Left forelimb (tissue), 1 donor: ENCODE results near the gene MTG2.

ENCODE experiments used
- DNase-seq: peaks from one replicate; pipeline ENCODE4 v3.0.0-alpha.2; 2018; ENCODE audit warnings: low spot score

Gene MTG2

DNA sequence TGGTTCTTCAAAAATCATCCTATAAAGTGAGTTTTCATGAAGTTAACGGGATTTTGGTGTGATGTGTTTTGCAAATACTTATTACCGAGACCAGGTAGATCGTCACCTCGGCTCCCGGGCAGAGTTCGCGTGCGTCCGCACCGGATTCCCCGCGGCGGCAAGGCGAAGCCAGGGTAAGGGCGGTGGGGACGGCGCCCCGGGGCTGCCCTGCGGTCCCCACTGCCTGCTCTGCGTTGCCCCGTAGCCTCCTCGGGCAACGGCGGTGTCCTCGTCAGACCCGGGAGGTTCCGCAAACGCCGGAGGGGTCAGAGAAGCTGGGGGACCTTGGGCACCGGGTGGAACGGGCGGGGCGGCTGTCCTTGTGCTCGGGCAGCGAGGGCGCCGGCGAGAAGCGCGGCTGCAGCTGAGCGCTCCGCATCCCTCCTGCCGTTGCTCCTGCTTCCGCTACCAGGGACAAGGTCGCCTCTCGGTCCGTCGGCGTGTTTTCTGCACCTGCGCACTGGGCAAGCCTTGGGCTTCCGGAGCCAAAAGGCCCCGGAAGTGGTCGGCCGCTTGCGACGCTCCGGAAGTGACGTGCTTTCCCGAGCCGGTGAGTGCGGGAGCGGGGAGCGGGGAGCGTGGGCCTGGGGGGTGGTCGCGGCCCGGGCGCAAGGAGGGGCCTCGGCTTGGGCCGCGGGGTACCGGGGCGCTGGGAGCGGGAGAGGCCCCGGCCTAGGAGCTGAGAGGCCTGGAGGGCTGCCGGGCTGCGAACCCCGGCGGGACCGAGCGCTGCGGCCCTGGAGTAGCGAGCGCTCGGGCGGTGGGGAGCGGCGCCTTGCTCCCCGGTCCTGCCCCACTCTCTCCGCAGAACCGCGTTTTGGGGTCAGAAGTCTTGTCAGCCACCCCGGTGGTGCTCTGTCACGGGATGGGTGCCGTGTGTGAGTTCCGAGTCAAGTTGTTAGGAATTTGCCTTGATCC is at the start of gene MTG2:
MTG2 (plus strand) TSS at position 560 of the 957 bp plus-strand sequence. CDS start 10,393 bp downstream, outside the sequence.
- DNase-seq = peak; percentile 95

DNA sequence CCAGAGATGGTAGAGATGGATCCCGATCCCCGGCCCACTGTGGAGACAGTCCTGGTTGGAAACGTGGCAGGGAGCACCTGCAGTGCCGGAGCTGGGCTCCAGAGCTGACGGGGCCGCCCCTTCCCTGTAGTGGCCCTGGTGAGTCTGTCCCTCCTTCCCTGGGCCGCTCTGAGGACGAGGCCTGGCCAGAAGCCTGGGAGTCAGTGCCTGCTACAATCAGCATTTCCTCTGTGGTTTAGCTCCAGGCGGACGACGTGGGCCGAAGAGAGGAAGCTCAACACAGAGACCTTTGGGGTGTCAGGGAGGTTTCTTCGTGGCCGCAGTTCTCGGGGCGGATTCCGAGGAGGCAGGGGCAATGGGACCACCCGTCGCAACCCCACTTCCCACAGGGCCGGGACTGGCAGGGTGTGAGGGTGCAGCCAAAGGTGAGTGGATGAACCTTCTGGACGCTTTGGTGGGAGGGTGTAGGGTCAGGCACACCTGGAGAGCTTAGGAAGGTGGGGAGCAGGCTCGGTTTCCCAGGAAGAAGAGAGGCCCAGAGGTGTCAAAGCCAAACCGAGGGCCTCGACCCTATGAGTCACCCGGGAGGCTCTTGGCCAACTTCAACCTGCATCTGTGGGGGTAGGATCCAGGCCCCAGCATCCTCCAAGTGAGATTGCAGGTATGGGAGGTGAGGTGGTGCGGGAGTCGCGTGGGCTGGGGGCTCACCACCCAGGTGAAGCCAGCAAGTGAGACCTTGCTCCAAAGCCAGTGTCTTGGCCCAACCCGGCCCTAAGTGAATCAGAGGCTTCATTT is 49.6 kb upstream of the MTG2 start:
- DNase-seq = no peak

GRCh38 chr20:62133864-62134263 is 49.0 kb upstream of the MTG2 start:
- no peak for DNase-seq

DNA sequence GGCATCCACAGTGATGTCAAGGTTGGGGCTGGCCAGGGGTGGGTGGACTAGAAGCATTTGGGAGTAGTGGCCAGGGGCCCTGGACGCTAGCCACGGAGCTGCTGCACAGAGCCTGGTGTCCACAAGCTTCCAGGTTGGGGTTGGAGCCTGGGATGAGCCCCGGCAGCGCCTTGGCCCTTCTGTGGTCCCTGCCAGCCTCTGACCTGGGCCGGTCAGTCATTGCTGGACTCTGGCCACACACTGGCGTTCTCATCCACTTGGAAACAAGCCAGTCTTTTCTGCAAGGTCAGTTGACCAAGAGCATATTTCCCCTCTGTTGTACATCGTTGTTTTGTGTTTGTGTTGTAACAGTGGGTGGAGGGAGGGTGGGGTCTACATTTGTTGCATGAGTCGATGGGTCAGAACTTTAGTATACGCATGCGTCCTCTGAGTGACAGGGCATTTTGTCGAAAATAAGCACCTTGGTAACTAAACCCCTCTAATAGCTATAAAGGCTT is 48.0 kb upstream of the MTG2 start:
- DNase-seq = no peak

DNA sequence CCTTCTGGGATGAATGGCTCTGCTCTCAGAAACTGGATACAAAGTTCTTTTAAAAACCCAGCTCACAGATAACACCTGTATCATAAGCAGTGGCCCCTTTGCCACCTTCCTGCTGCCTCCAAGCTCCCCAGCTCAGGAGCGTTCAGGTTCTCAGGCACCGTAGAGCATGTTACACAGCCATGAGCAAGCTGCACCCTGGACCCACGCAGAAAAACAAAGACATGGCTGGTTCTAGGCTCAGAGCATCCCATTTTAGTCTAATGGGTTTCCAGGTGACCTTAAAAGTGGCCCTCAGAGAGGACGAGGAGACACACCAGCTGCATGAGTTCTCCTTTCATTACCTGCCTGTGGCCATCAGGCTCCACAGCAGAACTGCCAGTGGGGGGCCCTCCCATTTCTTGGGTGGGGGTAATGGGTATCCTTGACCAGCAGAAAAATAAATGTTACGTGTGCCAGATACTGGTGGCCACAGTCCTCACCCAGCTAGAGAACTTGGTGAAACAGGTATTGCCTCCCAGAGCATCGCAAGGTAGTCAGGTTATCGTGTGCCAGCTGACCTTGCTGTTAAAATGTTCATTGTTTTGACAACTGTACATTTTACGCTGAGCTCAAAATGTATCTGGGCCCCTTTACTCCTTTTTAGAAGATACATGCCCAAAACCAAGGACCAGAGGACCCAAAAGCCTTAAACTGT is 47.1 kb upstream of the MTG2 start:
- no peak for DNase-seq

DNA sequence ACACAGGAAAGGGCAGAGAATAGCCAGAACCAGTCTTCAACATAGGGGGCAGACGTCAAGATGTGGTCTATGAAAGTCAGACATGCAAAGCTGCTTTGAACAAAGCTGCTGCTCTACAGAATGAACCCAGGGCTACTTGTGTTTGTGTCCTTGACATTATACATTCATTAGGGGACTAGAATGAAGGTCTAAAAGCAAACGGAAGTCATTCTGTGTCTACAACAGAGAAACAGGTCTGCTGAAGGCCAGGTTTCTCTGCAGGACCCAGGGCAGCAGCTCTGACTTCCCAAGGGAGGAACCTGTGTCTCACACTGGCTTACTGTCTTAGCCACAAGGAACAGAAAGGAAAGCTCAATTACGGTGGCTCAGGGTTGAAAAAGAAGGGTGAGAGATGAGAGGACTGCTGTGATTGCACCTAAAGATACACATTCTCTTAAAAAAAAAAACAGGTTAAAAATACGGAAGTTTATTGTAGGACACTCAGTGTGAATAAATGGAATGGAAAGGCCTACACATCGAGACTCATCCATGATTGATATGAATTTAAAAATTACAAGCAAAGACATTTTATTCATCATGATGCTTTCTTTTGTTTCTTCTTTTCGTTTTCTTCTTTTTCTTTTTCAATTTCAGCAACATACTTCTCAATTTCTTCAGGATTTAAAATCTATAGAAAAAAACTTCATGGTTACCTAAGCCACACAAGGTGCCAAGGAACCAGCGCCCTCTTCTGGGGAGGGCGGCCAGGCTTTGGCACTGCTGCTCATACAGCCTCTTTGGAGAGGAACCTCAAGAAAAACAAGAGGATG is 46.3 kb upstream of the MTG2 start:
- DNase-seq = no peak

GRCh38 chr20:62137092-62137384 is 45.8 kb upstream of the MTG2 start:
- no peak for DNase-seq

DNA sequence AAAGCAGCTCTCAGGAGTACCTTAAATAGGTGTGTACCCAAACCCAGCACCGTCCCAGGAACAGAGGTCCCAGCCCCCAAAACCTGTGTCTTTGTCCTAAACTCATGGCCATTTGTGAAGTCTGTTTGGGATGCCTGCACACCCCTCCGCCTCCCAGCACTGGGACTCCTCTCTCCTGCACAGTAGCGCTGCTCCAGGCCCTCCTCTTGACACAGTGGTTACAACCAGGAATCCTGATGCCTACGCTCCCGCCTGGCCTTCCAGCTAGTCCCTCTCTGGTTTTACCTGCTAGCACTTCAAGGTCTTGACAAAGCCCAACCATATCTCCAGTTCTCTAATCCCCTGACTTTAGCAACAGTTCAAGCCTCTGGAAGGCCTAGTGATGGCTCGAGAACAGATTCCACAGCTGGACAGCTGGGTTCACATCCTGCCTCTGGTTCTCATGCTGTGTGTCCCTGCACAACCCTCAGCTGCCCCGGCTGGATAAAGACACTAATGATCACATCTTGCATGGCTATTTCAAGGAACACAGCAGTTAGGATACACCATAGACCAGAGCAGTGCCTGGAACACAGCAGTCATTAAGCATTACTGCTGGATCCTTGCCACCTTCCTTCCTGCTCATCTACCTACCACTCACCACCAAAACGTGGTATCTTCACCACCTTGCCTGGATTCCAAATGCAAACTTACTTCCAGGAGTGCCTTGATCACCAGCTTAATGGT is 45.2 kb upstream of the MTG2 start:
- no peak for DNase-seq

DNA sequence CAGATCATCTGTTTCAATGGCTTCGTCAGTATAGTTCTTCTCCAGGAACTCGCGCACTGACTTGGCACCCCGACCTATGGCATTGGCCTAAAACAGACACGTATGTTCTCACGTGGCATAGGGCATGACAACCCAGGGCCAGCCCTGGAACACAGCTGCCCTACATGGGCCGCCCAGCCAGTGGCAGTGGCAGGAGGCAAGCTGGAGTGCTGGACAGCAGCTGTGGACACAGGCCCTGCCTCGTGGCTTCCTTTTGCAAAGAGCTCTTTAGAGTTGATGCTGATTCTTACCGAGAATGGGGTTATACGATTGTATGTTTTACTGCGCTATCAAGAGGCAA is 44.7 kb upstream of the MTG2 start:
- DNase-seq = no peak

DNA sequence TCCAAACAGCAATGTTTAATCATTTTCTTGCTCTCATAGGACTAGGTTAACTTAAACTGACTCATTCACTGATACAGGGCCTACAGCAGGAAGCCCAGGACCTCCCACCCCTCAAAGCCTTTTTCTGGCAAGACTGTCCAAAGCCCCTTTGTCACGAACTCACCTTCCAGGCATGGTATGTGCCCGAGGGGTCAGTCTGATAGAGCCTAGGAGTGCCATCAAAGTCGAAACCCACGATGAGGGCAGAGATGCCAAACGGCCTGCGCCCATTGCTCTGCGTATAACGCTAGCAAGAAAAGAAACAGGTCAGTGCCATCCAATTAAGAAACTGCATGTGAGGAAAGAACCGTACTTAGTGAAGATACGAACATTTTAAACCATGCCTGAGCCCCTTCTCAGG is 43.9 kb upstream of the MTG2 start:
- DNase-seq = no peak

GRCh38 chr20:62139636-62140035 is 43.2 kb upstream of the MTG2 start:
- DNase-seq = no peak

DNA sequence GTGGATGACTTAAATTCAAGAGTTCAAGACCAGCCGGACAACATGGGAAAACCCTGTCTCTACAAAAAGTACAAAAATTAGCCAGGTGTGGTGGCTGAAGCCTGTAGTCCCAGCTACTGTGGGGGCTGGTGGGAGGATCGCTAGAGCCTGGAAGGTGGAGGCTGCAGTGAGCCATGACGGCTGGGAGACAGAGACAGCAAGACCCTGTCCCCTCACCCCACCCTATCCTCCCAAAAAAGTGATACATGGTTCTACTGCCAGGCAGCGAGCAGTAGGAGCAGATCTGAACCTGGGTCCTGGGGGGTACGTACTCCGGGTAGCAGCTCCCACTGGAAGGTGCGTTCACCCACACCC is 41.8 kb upstream of the MTG2 start:
- no peak for DNase-seq

- no peak for DNase-seq
These were observed 41.2 kb upstream of the MTG2 start for GRCh38 chr20:62141397-62142251.

DNA sequence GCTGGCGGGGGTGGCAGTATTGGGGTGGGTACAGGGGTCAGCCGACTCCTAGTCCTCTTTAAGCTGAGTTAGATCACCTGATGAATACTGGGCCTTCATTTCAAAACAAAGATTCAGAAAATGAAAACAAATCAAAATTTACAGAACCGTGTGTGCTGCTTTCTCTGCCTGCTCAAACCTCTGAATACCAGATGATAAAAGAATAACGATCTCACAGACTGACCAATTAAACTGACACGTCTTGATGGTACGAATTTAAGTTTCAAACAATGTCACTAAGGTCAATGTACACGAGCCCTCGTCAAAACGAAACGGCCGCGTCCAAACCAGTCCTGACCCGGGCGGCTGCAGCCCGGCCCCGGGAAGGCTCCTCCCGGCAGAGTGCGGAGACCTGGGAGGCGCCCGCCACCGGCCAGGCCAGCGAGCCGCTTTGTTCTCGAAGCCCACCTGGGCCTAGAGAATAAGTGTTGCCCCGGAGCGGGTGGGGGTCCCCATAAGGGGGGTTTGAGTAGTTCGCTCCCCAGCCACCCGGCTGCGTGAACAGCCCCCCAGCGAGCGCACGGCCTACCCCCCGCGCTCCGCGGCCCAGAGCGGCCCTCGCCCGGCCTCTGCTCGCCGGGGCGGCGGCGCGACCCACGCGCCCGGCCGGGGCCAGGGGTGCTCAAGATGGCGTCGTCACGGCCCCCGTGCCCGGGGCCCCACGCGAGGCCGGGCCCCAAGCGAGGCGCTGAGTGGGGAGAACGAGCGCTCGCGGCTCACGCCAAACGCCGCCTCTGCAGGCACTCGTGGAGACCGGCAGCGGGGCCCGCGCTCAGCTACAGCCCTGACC is 40.4 kb upstream of the MTG2 start:
- DNase-seq = no peak

DNA sequence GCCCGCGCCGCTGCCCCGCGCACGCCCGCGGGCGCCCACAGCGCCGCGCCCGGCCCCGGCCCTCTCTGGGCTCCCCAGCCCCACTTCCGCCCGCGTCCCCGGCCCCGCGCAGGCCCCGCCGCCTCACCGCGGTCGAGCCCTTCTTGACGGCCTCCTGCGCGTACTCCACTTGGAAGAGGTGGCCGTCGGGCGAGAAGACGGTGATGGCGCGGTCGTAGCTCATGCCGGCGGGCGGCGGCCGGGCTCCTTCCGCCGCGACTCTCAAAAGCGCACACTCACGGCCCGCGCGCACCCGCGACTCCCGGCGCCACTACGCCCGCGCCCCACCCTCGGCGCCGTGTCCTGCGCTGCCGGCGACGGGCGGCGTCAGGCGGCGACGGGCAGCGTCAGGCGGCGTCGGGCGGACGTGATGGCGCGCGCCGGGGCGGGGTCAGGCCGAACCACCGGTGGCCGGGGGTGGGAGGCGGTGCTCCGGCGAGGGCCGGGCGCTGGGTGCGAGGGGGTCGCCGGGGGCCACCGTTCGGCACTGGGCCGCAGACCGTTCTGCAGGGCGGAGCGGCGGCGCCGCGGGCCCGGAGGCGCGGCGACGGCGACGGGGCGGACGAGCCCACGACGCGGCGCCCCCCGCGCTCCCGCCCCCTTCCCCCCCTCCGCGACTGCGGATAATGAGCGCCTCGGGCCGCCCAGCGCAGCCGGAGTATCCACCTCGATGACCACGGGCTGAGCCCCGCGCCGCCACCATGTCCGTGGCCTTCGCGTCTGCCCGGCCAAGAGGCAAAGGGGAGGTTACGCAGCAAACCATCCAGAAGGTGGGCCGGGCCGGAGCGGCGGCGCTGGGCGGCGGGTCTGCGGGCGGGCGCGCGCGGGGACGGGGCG is 39.5 kb upstream of the MTG2 start, which contains the start of the genes PSMA7 and SS18L1:
PSMA7 (minus strand) TSS at position 314 of the 876 bp plus-strand sequence; CDS start at position 223, 91 bp downstream.
SS18L1 (plus strand) TSS at position 689 of the 876 bp plus-strand sequence; CDS start at position 741, 52 bp downstream.
- DNase-seq = peak; percentile 92

DNA sequence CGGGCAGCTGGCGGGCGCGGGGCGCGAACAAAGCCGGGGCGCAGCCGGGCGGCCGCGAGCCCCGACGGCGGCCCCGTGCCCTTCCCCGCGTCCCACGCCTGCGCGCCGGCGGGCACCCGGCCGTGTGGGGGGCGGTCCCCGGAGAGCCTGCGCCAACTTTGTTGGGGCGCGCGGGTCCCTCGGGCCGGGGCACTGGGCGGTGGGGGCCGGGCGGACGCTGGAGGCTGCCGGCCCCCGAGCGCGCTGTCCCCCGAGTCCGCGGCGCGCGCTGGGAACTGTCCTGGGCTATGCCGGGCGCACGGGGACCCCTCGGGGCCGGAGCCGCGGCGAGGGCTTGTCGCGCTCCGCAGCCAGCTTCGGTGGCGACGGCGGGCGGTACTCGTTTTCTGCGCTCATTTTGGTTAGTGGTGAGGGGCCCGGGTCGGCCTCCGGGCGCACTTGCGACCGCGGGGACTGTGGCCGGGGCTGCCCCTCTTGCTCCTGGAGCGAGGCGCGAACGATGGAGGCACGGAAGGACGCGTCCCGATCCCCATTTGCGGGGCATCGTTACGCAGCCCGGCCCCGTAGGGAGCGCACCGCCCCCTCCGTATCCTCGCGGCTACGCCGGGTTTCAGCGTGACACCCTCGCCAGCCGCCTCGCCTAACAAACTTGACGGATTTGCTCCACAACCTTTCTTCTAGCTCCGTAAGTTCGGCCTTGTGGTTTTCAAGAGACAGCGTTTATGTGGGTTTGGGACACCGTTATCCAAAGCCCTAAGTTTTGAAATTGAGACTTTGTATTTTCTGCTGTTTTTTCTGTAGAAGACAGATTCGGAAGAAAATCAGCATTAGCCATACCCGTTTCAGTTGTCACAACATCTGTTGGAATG is 38.6 kb upstream of the MTG2 start:
- DNase-seq = no peak

DNA sequence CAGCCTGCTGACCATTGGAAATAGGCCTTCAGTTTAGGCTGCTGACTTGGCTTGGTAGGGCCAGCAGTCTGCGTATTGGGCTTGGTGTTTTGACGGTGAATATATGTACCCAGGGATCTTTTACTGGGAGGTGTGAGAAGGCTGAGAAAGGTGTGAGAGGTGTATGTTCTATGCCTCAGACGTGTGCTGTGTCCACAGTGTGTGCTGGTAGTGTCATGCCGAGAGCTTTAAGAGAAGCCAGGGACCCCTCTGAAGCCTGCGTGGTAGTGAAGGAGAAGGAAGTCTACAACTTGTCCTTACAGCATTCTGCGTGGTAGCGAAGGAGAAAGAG is 37.2 kb upstream of the MTG2 start:
- no peak for DNase-seq
